Common myeloid progenitor, CD34-positive (primary cell): Measurements from ENCODE around the gene HEBP2.
A peak's percentile ranks its signal among the peaks of the same experiment; 100 is the strongest.

Experiments
- CTCF ChIA-PET: fragments of 350-600 bp; sonication (Branson Sonifier 250); formaldehyde crosslinking; loops from one replicate; lab custom pipeline; 2021; ENCODE audit warnings: antibody characterized with exemption; lab: Charles Lee
- POLR2A ChIA-PET: fragments of 350-600 bp; sonication (Branson Sonifier 250); formaldehyde crosslinking; loops from one replicate; lab custom pipeline; 2021; ENCODE audit warnings: antibody characterized with exemption; lab: Charles Lee
- DNase-seq, 3 donors: peaks; one replicate each; pipeline versions ENCODE4 v3.0.0 to v3.0.0-alpha.2; 2013
- H3K27ac ChIP-seq, 2 experiments: 1 replicate in 1 of 2; 2 replicates in 1 of 2; pipeline ENCODE4 v1.7.0; 2013; ENCODE audit warnings: inconsistent platforms in 2 of 2, low read length in 2 of 2, mild to moderate bottlenecking in 2 of 2, low read depth in 1 of 2, moderate library complexity in 1 of 2; ENCODE audit not compliant: severe bottlenecking in 2 of 2, insufficient read depth in 1 of 2, poor library complexity in 1 of 2
- H3K27me3 ChIP-seq, 5 experiments: replicated peaks in 2 of 5; 1 replicate in 3 of 5; 2 replicates in 2 of 5; pipeline versions ENCODE4 v1.6.1 to v1.7.0; 2013; ENCODE audit warnings: low read length in 4 of 5, mild to moderate bottlenecking in 2 of 5, moderate library complexity in 2 of 5, inconsistent platforms in 1 of 5; ENCODE audit not compliant: insufficient read depth in 5 of 5, control insufficient read depth in 4 of 5
- H3K36me3 ChIP-seq, 4 experiments: 1 replicate in 2 of 4; 2 replicates in 2 of 4; pipeline versions ENCODE4 v1.6.1 to v1.7.0; 2013; ENCODE audit warnings: low read length in 3 of 4, control low read depth in 1 of 4, mild to moderate bottlenecking in 1 of 4; ENCODE audit not compliant: control insufficient read depth in 4 of 4, insufficient read depth in 4 of 4
- H3K4me1 ChIP-seq, 4 experiments: 1 replicate in 3 of 4; 2 replicates in 1 of 4; pipeline versions ENCODE4 v1.6.1 to v1.7.1; 2013; ENCODE audit warnings: low read length in 3 of 4, mild to moderate bottlenecking in 3 of 4, control low read depth in 1 of 4, inconsistent platforms in 1 of 4, moderate library complexity in 1 of 4; ENCODE audit not compliant: control insufficient read depth in 4 of 4, insufficient read depth in 4 of 4; ENCODE audit errors: control extremely low read depth in 1 of 4
- H3K4me3 ChIP-seq, 7 experiments: 1 replicate in 4 of 7; 2 replicates in 3 of 7; pipeline versions ENCODE4 v1.5.1 to v1.7.0; 2013; ENCODE audit warnings: mild to moderate bottlenecking in 7 of 7, low read length in 6 of 7, moderate library complexity in 6 of 7, inconsistent platforms in 2 of 7, low read depth in 2 of 7, control low read depth in 1 of 7; ENCODE audit not compliant: insufficient read depth in 4 of 7, control insufficient read depth in 1 of 7; ENCODE audit errors: extremely low read depth in 1 of 7
- H3K9me3 ChIP-seq, 5 experiments: 1 replicate in 4 of 5; 2 replicates in 1 of 5; pipeline versions ENCODE4 v1.6.1 to v1.7.1; 2013; ENCODE audit warnings: low read length in 4 of 5, mild to moderate bottlenecking in 2 of 5, inconsistent platforms in 1 of 5, low read depth in 1 of 5, moderate library complexity in 1 of 5; ENCODE audit not compliant: control insufficient read depth in 4 of 5, insufficient read depth in 2 of 5; ENCODE audit errors: control extremely low read depth in 1 of 5
- WGBS: methylation state at CpG from one replicate; pipeline ENCODE4 v1.1.5; 2013; ENCODE audit not compliant: insufficient coverage; 5-methylcytosine and 5-hydroxymethylcytosine counted together

HEBP2 gene

DNA sequence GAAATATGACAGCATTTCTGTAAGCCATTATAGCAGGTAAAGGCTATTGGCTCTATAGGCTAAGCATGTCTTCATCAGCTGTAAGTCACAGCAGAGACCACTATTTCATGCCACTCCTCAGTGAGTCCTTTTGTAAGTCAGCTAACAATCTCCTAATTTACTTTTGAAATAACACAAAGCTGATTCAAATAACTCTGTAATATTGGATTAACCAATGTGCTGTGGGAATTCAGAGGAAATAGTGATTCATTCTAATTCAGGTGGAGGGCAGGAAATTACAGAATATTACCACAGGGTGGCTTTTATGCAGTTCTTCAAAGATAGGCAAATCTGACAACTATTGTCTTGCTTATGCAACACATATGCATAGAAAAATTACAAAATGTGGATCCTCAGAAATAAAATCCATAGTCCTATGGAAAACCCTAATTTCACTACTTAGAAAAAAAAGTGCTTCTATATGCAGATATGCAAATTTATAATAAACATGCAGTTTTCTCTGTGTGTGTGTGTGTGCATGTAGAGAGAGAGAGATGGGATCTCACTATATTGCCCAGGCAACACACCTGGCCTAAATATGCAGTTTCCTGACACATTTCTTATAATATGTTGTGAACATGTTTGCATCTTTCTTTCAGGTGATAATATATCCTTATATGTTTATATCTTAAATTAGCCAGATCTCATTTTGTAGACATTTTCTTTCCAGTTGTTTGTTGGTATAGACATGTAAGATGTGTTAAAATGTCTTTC, 31.1 kb upstream of the HEBP2 start:
- peak; percentile 29 to 58 (median 51) for DNase-seq
- ChIA-PET POLR2A (no interaction called here), CTCF (interaction anchor here (1.0 kb wide), 1 partner anchor 33 kb away, joined by 3 read pairs; no protein-coding TSS in a partner anchor)
- Histone ChIP-seq H3K27ac (no peak overlapping the region), H3K4me1 (no peaks in the 10 kb centered on the region), H3K9me3 (no peaks in the 10 kb centered on the region), H3K27me3 (no peaks in the 10 kb centered on the region), H3K36me3 (no peaks in the 10 kb centered on the region), H3K4me3 (no peak overlapping the region)

- DNase-seq: no peak
- POLR2A ChIA-PET: no interaction called here
- no peaks in the 10 kb centered on the region for H3K9me3 ChIP-seq
- H3K4me3 ChIP-seq: no peak overlapping the region
- CTCF ChIA-PET: interaction anchor here (1.0 kb wide), 1 partner anchor 31 kb away, joined by 3 read pairs; no protein-coding TSS in a partner anchor
- H3K27ac ChIP-seq: no peak overlapping the region
- no peaks in the 10 kb centered on the region for H3K27me3 ChIP-seq
- no peaks in the 10 kb centered on the region for H3K4me1 ChIP-seq
- H3K36me3 ChIP-seq: no peaks in the 10 kb centered on the region
Observed at GRCh38 chr6:138374230-138374629, 29.8 kb upstream of the HEBP2 start.

DNA sequence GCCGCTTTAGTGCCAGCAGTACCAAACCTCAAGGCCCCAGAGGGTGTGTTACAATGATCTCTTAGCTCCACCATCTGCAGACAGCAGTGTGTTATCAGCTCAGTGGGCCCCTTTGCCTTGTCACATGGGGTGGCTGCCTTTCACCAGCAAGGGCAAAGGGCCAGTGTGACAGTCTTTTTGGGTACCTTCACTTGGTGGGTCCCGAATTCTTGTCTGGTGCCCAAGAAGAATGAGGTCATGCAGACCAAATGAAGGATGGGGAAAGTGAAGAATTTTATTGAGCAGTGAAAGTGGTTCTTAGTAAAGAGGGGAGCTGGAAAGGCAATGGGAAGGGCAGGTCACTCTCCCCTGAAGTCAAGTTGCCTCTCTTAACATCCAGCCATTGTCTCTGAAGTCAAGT, 29.2 kb upstream of the HEBP2 start:
- ChIA-PET CTCF (interaction anchor here (1.0 kb wide), 1 partner anchor 30 kb away, joined by 3 read pairs; no protein-coding TSS in a partner anchor), POLR2A (no interaction called here)
- Histone ChIP-seq H3K36me3 (no peaks in the 10 kb centered on the region), H3K4me1 (no peaks in the 10 kb centered on the region), H3K4me3 (no peak overlapping the region), H3K9me3 (no peaks in the 10 kb centered on the region), H3K27ac (no peak overlapping the region), H3K27me3 (no peaks in the 10 kb centered on the region)
- 100% methylated on average over 2 of the region's 2 CpGs for WGBS
- no peak for DNase-seq

GRCh38 chr6:138377042-138377441, 27.0 kb upstream of the HEBP2 start:
- H3K4me3 ChIP-seq: no peak overlapping the region
- no peak for DNase-seq
- H3K27me3 ChIP-seq: no peaks in the 10 kb centered on the region
- no peaks in the 10 kb centered on the region for H3K4me1 ChIP-seq
- CTCF ChIA-PET: interaction anchor here (1.4 kb wide), 1 partner anchor 28 kb away, joined by 5 read pairs; no protein-coding TSS in a partner anchor
- POLR2A ChIA-PET: no interaction called here
- no peaks in the 10 kb centered on the region for H3K36me3 ChIP-seq
- H3K9me3 ChIP-seq: no peaks in the 10 kb centered on the region
- no peak overlapping the region for H3K27ac ChIP-seq

DNA sequence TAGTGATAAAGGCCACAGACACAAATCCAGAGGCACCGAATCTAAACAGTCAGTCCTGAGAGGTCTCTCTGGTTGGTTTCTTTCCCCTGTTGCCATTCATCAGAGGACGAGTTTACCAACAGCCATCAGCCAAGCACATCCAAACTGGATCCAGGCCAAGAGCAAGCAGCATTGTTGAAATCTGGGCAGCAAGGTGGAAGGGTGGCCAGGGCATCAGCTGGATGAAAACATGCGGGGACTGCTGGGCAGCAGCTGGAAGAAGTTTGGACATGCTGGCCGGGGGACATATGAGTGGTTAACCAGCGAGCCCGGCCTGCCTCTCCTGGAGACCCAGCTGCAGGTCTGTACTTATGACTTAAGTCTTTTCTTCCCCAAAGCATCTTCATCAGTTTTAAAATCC, 26.2 kb upstream of the HEBP2 start, which contains the start of gene SMIM28:
Gene SMIM28, plus strand, starts transcription at position 62 of the 400 bp plus-strand sequence. Its CDS starts 168 bp downstream, at position 230.
- Histone ChIP-seq H3K4me3 (no peak within 1 kb of the TSS), H3K27me3 (no peaks in the 10 kb centered on the region), H3K27ac (no peak within 1 kb of the TSS), H3K36me3 (no peaks in the 10 kb centered on the region), H3K9me3 (no peaks in the 10 kb centered on the region), H3K4me1 (no peaks in the 10 kb centered on the region)
- POLR2A ChIA-PET: no interaction called here
- CTCF ChIA-PET: interaction anchor here (1.4 kb wide), 1 partner anchor 27 kb away, joined by 5 read pairs; no protein-coding TSS in a partner anchor
- WGBS: 98% methylated on average over 6 of the region's 6 CpGs
- DNase-seq: no peak

GRCh38 chr6:138378463-138378862, 25.6 kb upstream of the HEBP2 start:
- H3K9me3 ChIP-seq: no peaks in the 10 kb centered on the region
- H3K4me1 ChIP-seq: no peaks in the 10 kb centered on the region
- no peak for DNase-seq
- no peaks in the 10 kb centered on the region for H3K36me3 ChIP-seq
- POLR2A ChIA-PET: no interaction called here
- H3K27me3 ChIP-seq: no peaks in the 10 kb centered on the region
- CTCF ChIA-PET: no interaction called here
- no peak overlapping the region for H3K4me3 ChIP-seq
- 88% methylated on average over 1 of the region's 4 CpGs for WGBS
- no peak overlapping the region for H3K27ac ChIP-seq

DNA sequence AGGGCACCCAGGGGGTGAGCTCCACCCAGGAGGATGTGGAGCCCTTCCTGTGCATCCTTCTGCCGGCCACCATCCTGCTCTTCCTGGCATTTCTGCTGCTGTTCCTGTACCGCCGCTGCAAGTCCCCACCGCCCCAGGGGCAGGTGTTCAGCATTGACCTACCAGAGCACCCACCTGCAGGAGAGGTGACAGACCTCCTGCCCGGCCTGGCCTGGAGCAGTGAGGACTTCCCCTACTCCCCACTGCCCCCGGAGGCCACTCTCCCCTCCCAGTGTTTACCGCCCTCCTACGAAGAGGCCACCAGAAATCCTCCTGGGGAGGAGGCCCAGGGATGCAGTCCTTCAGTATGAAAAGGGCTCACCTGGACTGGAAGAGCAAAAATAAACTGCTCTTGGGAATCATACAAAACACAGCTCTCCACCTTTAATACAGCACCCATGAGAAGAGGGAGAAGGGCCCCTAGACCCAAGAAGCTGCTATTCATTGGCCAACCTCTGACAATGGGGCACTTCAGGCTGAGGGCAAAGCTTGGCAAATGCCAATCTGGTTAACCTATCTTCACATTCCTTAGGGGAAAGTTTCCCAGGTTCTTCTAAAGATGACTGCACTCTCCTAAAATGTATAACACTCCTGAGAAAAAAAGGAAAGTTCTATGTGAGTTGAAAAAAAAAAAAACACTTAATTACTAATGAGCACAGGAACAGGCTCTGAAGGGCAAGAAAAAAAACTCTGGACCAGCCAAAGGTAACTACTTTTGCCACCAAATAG, 21.3 kb upstream of the HEBP2 start:
- ChIA-PET POLR2A (no interaction called here), CTCF (interaction anchor here (1.4 kb wide), 1 partner anchor 11 kb away, joined by 3 read pairs; no protein-coding TSS in a partner anchor)
- no peaks in the 10 kb centered on the region for H3K36me3 ChIP-seq
- H3K4me1 ChIP-seq: no peaks in the 10 kb centered on the region
- no peak overlapping the region for H3K4me3 ChIP-seq
- no peak for DNase-seq
- H3K27ac ChIP-seq: no peak overlapping the region
- H3K27me3 ChIP-seq: no peaks in the 10 kb centered on the region
- H3K9me3 ChIP-seq: no peaks in the 10 kb centered on the region
- 91% methylated on average over 8 of the region's 8 CpGs for WGBS
